CD4-positive, alpha-beta T cell treated with Interleukin-12 subunit alpha and Interleukin-12 subunit beta, for 1 hour (primary cell): Measurements from ENCODE around the gene CFAP77.

ENCODE experiments used
- DNase-seq: peaks from one replicate; pipeline ENCODE4 v3.0.0-alpha.2; 2020

The CFAP77 gene

DNA sequence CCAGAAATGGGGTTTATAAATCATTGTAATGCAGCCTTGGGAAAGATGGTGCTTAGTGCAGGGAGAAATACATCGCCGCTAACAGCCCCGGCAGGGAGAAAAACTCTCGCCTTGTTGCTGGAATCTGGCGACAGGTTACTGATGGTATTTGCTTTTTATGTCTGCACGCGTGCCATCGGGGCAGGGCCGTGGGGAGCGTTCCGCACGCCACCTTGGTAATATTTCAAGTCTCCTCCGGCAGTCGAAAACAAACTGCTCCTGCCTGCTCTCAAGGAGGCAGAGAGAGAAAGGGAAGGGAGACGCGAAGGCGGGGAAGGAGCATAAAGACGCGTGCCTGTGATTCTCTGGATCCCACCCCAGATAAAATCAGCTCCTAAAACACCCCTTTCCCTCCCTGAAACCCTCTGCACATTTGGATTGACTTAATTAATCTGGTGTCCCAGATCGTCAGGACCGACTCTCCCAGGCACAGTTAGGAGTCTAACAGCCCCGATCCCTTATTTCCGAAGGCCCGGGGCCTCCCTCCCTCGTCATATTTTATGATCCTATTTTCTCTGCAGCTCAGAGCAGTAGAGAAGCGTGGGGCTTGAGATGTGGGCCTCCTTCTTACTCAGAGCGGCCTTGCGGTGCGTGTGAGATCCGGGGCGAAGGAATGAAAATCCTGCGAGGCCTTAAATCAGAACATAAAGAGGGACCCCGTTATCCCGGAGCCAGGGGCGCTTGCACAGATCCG lies 47.7 kb downstream of the CFAP77 start:
- no peak for DNase-seq

DNA sequence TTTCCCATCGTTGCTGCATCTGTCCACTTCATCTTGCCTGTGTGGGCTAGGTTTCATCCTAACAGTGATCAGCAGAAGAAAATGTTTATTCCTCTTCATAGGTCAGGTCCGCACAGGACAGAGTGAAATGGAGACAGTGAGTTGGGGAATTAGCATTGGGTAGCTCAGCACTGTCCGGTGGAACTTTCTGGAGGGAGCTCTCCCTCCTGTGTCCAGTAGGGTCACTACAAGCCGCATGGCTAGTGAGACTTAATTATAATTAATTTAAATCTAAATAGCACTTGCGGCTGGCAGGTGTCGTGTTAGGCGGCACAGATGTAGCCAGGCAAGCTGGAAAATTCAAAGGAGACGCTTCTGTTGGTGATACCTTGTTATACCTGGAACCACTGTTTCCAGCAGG lies 48.4 kb downstream of the CFAP77 start:
- DNase-seq: no peak

DNA sequence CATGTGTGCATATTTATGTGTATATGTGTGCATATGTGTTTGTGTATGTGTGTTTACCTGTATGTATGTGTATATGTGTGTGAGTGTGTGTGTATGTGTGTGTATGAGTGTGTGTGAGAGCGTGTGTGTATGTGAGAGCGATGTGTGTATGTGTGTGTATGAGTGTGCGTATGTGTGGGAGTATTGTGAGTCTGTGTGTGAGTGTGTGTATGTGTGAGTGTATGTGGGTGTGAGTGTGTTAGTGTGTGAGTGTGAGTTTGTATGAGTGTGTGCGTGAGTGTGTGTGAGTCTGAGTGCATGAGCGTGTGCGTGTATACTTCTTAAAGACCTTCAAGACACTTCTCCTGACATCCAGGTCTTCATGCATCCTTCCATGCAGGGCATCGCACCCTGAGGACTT lies 49.6 kb downstream of the CFAP77 start:
- no peak for DNase-seq

DNA sequence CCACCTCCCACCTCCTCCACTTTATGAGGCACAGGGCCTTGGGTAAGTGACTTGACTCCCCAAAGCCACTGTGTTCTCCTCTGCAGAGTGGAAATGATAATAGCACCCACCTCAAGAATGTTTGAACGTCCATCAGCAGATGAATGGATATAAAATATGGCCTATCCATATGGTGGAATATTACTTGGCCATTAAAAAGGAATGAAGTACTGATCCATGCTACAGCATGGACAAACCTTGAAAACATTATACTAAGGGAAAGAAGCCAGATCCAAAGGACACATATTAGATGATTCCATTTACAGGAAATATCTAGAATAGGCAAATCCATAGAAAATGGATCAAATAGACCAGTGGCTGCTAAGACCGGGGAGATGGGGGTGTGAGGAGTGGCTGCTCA lies 50.2 kb downstream of the CFAP77 start:
- no peak for DNase-seq

DNA sequence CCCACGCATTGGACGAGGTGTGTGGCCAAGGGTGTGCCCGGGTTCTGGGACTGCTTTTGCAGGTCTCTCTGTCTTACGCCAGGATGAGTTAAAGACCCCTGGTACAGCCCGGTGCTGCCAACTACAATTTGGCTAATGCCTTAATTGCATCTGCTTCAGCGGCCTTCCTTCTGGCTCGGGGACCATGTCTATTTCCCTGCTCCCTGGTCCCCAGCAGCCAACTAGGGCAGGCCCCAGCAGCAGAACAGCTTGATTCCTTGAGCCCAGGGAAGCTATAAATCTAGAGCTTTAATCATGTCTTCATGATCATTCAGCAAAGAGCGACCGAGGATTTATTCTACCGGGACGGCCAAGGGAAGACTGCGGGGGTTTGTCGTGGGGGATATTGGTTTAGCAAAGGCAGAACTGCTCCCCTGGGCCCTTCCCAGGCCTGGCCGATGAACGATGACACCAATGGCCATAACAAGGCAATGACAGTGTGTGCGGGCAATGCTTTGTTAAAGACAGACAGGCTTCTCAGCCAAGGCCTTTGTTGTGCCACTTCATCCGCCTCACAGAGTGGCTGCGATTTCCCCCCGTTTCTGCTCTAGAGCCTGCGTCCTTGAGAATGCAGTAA lies 51.4 kb downstream of the CFAP77 start:
- no peak for DNase-seq

DNA sequence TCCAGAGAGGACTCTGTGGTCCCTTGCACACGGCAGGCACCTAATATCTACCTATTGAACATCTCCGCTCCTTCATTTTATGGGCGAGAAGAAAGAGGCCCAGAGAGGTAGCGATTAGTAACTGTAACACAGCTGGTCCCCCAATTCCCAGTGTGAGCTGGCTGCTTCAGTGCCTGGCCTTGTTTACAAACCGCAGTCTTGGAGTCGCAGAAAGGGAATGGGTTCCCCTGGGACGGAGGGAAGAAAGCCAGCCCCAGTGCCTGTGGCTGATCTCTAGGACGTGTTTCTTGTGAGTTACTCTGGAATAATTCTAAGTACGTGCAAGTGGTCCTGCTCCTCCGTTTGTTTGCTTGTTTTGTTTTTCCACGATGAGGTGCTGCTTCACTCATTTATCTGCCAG lies 52.0 kb downstream of the CFAP77 start:
- no peak for DNase-seq

DNA sequence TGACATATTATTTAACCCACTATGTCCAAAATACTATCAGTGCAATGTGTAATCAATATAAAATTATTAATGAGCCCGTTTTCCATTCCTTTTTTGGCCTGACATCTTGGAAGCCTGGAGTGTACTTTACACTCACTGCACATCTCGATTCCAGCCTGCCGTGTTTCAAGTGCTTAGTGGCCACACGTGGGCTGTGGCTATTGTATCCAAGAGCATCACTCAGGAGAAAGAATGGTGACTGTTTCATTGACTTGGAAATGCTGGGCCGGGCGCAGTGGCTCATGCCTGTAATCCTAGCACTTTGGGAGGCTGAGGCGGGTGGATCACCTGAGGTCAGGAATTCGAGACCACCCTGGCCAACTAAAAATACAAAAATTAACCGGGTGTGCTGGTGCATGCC lies 54.5 kb downstream of the CFAP77 start:
- no peak for DNase-seq

DNA sequence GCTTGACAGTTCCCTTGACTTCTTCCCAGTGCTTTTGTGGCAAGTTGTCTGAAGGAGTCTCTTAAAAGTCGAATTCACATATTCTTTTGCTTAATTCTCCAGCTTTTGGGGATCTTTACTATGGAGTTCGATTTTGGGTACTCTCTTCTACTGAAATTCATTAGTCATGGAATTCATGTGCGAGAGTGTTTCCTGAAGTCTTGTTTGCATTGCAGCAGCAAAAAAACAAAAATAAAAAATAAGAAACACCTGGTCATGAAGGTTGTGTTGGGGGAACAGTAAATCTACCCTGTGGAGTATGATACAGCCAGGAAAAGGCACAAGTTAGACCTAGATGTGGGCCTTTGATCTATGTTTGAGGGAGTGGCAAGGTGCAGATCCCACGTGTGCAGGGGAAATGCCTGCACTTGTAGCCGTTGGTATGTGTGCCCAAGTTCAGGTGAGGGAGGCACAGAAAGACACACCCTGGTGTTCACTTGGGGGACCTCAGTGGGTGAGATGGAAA lies 55.2 kb downstream of the CFAP77 start:
- DNase-seq: no peak

DNA sequence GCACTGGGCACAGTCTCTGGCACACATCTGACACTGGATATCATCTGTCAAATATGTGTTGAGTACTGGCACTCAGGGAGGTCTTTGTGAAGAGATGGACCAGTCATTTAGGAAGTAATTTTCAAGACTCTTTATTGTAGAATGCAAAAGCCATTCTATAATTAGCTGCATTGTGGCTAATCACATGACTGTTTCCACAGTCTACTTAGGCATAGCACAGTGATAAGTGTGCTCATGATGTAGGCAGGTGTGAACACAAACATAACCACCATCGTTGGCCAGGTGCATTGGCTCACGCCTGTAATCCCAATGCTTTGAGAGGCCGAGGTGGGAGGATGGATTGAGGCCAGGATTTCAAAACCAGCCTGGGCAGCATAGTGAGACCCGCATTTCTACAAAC lies 62.2 kb downstream of the CFAP77 start:
- DNase-seq: no peak

DNA sequence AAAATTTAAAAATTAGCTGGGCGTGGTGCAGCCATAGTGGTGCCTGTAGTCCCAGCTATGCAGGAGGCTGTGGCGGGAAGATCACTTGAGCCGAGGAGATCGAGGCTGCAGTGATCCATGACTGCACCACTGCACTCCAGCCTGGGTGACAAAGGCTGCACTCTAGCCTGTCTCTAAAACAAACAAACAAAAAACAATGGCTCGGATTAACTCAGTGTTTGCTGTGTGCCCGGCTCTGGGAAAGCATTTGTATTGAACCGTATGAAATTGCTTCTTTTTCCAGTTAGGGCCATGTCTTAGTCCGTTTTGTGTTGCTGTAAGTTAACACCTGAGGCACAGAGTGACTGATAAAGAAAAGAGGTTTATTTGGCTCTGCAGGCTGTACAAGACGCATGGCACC lies 62.6 kb downstream of the CFAP77 start:
- no peak for DNase-seq

DNA sequence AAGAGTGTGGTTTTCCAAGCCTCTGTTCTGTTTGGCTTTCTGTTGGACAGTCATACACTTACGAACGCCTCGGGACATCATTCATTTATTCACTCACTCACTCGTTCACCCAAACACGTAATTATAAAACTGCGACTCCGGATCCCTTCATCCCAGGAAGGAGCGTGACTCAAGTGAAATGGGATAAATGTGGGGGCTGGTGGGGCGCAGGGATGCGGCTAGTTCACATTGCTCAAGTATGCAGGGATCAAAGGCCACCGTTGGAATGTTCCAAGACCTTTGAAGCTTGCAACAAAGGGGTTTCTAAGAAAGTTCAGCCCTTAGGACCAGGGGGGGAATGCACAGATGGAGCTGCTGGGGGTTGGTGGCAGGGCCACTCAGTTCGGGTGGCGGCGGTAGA lies 64.2 kb downstream of the CFAP77 start:
- DNase-seq: no peak

DNA sequence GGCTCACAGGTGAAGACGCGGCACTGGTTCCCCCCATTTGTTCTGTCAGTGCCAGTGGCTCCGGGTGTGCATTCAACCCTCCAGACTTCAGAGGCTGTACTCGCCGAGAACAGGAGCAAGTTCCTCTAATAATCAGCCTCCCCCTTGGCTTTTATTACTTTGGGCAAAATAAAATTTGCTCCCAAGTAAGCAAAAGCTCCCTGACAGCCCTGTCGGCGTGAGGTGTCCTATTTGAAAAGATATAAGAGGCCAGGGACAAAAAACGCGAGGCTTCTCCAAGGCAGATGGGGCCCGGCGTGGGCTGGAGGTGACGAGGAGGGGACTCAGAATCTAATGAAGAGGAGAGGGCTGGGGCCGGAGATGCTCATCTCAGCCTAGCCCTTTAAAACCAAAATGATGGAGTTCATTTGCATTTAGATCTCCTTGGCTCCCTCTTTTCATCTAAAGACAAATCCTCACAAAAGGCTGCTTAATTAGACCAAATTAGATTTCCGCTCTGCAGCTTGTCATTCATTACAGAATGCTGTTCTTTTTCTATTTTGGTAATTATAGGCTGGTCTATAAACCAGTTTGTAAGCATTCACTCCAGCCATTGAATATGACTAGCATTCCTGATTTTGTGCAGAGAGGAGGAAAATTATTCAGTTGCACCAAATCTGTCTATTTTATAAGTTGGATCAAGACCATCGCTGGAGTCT lies 68.5 kb downstream of the CFAP77 start:
- no peak for DNase-seq

DNA sequence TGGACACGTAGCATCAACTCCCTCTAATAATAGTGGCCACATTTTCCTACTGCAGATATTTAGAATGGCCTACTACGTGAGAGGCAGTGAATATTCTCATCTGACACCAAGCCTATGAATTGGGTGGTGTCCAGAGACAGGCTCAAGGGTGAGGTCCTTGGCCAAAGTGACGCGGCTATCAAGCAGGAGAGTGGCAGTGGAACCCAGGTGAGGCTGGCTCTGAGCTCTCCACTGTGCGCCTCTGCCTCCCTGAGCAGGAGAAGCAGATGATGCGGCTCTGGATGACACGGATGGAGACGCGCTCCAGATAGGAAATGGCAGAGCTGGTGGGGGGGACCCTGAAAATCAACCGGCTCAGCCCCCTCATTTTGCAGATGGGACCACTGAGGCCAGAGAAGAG lies 69.7 kb downstream of the CFAP77 start:
- no peak for DNase-seq

DNA sequence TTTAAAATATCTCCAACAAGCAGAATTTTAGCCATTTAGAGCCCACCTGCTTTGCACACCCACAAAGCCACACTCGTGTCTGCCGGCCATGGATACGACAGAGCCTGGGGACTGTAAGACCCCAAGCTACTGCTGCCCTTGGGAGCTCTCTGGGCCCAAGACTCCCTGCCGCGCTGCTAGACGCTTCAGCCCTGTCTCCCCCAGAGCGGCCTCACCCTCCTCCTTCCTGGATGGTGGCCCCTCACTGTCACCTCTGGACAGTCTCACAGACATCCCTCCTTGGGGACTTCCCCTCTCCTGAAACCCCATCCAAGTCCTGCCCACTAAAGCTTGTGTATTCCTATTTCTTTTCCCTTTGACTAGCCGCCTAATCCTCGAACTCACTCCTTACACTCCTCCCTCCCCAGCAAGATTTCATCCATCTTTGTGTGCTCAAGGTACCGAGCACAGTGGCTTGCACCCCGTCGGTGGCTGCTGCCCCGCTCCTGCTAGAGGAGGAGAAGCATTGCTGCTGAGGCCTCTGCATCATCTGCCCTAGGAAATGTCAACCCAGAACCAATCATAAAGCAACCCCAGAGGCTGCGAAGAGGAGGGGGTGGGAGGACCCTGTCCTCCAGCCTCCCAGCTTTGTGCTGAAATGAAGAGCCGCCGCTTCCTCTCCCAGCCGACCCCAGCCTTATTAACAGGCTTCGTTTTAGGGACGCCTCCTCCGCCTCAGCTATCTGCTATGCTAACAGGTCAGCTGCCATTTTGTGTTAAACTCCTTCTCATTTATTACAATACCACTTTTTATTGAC lies 71.2 kb downstream of the CFAP77 start:
- DNase-seq: no peak

DNA sequence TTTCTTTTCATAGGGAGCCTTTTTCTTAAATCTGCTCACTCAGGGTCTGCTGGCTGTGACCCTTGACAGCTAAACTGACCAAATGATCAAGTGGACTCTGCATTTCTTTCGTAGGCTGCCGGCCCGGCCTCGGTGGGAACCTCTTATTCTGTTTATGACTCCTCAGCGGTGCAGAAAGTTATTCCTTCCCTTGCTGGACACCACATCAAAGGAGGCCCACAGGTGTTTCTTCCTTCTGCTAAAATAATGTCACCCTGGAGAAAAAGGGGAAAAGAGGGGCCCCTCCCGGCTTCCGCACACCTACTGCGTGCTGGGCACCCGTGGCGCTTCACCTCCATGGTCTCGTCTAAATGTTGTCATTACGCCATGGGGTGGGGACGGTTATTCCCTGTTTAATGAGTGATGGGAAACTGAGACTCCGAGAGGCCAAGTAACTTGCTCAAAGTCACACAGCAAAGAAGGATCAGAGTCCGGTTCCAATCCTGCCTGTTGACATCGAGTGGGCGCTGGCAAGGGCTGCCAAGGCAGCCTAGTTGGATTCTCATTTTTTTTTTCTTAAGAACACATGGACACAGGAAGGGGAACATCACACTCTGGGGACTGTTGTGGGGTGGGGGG lies 72.3 kb downstream of the CFAP77 start:
- no peak for DNase-seq

DNA sequence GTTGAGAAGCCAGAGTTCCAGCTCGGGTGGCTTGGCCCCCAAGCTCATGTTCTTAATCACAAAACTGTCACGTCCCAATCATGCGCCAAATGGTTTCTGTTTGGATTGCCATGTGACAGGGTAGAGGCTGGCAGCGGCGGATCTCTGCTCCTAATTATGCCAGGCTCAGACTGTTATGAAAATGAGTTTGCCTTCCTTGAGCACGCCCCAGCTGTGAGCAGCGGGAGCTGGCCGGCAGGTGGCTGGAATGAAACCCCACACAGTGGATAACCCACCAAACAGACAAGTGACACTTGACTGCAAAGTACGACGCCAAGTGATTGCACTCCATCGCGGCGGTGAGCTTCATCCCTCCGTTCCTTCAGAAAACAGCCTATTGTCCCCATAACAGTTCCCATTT lies 75.4 kb downstream of the CFAP77 start:
- no peak for DNase-seq

DNA sequence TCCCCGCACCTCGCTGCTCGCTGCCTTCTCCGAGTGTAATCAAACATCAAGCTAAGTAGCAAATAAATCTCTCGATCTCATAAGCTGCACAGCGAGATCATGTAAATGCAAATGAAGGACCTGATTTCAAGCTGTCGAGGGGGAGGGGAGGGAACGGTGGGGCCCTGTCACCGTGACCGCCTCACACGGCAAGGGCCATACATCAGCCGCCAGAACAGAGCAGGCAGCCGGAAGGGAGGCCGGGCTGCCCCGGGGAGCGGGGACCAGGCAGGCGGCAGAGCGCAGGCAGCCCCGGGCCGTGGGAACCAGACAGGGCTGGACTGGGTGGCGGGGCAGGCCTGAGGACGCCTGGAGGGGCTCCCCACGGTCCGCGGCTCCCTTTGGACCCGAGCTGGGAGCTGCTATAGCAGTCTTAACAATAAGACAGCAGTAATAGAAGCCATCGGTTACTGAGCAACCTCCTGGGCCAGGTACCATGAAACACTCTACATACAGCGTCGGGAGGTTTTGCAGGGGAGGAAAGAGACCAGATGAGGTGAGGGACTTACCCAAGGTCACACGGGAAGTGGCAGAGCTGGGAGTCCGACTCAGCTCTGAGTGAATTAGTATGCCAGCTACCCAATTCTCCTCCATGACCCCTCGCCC lies 76.8 kb downstream of the CFAP77 start:
- DNase-seq: peak; percentile 54

DNA sequence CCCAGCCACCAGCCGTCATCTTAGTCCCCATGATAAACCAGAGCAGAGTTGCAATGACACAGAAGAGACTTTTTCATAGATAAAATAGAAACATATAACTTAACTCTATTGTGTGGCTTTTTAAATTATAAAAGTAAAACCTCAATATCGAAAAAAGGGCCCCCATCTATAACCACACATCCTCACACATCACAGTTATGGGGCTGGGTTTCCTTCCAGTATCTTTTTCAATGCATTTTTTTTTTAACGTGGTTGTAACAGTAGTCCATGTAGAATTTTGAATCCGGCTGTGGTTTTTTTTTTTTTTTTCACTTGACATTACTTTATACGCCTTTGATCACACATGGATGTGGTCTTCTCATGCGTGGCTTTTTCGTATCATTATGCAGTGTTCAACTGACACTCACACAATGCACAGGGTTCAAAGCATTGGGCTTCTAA lies 77.4 kb downstream of the CFAP77 start:
- DNase-seq: peak; percentile 54

DNA sequence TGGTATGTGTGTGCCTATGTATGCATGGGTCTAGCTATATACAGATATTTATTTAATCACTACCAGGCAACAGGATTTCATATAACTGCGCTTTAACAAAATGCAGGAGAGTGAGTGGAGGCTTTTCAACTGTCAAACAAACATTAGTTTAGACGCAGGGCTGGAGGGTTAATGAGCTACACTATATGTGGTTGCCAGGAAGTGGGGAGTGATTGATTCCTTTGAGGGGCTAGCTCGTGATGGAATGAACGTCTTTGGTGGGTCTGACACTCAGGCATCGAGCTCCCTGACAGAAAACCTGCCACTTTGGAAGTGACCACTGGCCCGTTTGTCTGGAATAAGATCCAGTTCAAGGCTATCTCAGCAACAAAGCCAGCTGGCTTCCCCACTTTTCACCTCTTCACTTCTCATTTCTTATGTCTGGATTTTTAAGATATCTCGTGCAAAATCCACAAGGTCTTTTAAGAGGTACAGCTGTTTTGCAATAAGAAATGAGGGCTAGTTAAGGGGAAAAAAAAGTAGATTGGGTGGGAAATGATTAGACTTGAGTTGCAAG lies 78.0 kb downstream of the CFAP77 start:
- no peak for DNase-seq

DNA sequence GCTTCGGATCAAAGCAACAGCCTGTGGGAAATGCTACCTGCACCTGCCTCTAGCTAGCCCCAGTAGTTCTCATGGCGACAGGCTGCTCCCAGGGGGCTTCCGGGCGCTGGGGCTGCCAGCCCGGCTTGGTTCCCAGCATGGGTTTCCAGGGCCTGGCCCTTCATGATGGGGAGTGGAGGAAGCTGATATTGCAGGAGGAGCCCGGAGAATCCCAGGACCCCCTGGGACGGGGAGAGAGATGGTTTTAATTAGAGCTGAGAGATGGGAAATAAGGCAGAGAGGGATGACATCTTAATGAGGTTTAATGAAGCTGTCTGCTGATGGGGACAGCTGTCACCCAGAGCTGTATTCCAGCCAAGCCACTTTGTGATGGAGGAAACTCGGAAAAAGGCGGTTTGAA lies 78.6 kb downstream of the CFAP77 start:
- DNase-seq: no peak

DNA sequence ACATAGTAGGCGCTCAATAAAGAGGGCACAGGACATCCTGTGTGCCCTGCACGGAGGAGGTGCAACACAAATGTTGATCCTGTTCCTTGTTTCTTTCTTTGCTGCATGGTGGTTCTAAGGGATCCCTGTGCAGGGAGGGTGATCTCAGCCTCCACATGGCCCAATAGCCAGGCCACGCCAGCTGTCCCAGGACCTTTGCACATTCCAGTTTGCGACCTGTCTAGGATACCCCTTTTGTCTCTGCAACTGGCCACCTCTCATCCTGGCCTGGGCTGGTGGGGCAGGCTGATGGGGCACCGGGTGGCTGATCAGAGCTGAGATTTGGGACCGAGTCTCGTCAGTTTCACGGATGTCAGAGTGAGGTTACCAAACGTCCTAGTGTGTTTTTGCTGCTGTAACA lies 79.5 kb downstream of the CFAP77 start:
- DNase-seq: no peak

DNA sequence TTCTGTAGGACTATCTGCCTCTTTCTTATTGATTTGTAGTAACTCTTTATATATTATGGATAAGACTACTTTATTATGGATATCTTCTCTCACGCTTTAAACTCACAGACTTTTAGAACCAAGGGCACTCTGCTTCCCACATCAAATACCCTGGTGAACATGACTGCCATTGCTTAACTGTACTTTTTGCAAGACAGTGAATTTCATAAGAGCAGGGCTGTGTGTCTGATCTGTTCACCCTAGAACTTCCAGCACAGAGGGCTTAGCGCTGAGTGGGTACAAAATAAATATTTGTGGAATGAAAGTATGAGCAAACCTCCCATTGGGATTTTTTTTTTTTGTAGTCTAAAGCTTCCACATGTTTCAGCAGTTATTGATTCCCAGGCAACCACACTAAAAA lies 84.8 kb downstream of the CFAP77 start:
- DNase-seq: no peak
